SH-SY5Y (cell line): ENCODE results near the gene PREX1.

Source experiments
- GATA2 ChIP-seq: IDR thresholded peaks from 2 replicates; pipeline ENCODE4 v1.6.1; 2011; ENCODE audit warnings: mild to moderate bottlenecking, low read depth, low read length
- GATA3 ChIP-seq: IDR thresholded peaks from 2 replicates; pipeline ENCODE4 v1.6.1; 2011; ENCODE audit warnings: low read depth, mild to moderate bottlenecking, low read length, moderate library complexity

DNA sequence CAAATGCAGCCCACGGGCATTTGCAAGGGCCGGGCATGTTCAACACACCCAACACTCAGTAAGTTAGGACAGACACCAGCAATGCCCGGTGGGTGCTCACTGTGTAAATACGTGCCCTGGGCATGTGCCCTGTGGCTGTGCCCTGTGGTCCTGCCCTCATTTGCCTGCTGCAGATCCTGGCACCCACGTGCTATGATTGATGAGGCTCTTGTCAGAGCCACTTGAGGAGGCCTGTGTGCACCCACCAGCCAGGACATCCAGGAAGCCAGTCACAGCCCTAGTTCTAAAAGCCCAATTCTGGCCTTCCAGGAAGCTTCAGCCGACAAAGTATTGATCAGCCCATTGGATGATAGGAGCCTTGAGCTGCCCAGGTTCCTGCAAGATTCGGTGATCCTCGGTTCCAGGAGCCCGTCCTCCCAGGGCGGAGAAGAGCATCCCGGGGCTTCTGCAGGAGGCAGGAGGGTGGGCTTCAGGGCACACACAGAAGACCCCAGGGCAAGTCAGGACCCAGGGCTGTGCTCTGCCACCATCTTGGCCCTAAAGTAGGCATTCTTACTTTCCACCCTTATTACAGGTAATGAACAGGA, 223.9 kb downstream of the PREX1 start:
- TF ChIP-seq GATA2 (no peak), GATA3 (no peak)
